Measurements from ENCODE around the gene SPINT4. TPM values are rescaled to one million over a fixed set of nuclear protein-coding genes. Genes with fewer than 3 reads are reported as not detected.
"Not testable (repeated sequence)": the region's sequence is repeated elsewhere in the genome, so short reads cannot be mapped to it uniquely, and the experiment has no call there.

The SPINT4 gene
- total RNA-seq, 1 donor from 2014 or later = not detected

DNA sequence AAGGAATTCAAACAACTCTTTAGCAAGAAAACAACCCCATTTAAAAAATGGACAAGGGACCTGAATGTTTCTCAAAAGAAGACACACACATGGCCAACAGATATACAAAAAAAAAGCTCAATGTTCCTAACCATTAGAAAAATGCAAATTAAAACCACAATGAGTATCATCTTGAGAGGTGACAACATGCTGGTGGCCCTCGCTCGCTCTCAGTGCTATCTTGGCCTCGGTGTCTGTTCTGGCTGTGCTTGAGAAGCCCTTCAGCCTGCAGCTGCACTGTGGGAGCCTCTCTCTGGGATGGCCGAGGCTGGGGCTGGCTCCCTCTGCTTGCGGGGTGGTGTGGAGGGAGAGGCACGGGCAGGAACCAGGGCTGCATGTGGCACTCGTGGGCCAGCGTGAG lies 13.4 kb downstream of the SPINT4 start:
- DNase-seq (ENCODE audit: low spot score) = no peak
- peaks cover 13% of the 10 kb centered on the region for H3K27me3 Mint-ChIP-seq (ENCODE audit: insufficient read depth)
- H3K9me3 Mint-ChIP-seq = peaks cover 24% of the 10 kb centered on the region
- H3K27ac Mint-ChIP-seq = no peak overlapping the region
- no peaks in the 10 kb centered on the region for H3K4me1 Mint-ChIP-seq (ENCODE audit: low read depth)
- no peaks in the 10 kb centered on the region for H3K36me3 Mint-ChIP-seq (ENCODE audit: low read depth)
- H3K4me3 Mint-ChIP-seq = no peak overlapping the region
- intact Hi-C loops (cut with micrococcal nuclease) = no loop called here

DNA sequence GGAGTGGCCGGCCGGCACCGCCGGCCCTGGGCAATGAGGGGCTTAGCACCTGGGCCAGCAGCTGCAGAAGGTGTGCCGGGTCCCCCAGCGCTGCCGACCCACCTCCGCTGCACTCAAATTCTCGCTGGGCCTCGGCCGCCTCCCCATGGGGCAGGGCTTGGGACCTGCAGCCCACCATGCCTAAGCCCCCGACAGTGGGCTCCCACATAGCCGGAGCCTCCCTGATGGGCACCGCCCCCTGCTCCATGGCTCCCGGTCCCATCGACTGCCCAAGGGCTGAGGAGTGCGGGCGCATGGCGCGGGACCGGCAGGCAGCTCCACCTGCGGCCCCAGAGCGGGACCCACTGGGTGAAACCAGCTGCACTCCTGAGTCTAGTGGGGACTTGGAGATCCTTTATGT lies 13.8 kb downstream of the SPINT4 start:
- H3K27ac Mint-ChIP-seq = no peak overlapping the region
- no peak overlapping the region for H3K4me3 Mint-ChIP-seq
- H3K4me1 Mint-ChIP-seq (ENCODE audit: low read depth) = no peaks in the 10 kb centered on the region
- DNase-seq (ENCODE audit: low spot score) = no peak
- H3K9me3 Mint-ChIP-seq = peaks cover 21% of the 10 kb centered on the region
- intact Hi-C loops (cut with micrococcal nuclease) = no loop called here
- H3K36me3 Mint-ChIP-seq (ENCODE audit: low read depth) = no peaks in the 10 kb centered on the region
- H3K27me3 Mint-ChIP-seq (ENCODE audit: insufficient read depth) = peaks cover 16% of the 10 kb centered on the region

DNA sequence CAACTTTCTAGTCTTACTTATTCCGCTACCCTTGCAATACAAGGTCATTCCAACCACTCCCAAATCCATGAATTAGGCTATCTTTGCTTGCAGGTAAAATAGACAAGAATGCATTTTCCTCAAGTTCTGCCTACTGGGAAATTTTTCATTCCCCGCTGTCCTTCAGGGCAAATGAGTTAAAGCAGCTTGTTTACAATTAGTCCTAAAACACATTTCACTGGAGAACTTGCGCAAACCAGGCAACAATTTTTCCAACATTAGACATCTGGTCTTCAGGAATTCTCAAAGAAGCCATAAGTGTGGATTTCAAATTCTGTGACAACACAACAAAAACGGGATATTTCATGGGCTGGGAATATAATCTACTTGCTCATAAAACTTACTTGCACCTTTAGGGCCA lies 20.4 kb downstream of the SPINT4 start:
- H3K36me3 Mint-ChIP-seq (ENCODE audit: low read depth) = no peaks in the 10 kb centered on the region
- H3K4me3 Mint-ChIP-seq = no peak overlapping the region
- no peak for DNase-seq (ENCODE audit: low spot score)
- H3K27ac Mint-ChIP-seq = no peak overlapping the region
- H3K27me3 Mint-ChIP-seq (ENCODE audit: insufficient read depth) = peaks cover 27% of the 10 kb centered on the region
- H3K9me3 Mint-ChIP-seq = no peaks in the 10 kb centered on the region
- intact Hi-C loops (cut with micrococcal nuclease) = no loop called here
- no peaks in the 10 kb centered on the region for H3K4me1 Mint-ChIP-seq (ENCODE audit: low read depth)

DNA sequence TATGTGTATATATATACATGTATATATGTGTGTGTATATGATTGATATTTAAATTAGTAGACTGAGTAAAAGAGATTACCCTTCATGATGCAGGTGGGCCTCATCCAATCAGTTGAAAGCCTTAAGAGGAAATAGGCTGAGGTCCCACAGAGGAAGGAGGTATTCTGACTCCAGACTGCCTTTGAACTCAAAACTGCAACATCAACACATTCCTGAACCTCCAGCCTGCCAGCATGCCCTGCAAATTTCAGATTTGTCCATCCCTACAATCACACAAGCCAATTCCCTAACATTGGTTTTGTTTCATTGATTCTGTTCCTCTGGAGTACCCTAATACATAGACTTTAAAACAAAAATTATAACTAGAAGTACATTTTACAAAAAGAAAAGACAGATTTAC lies 22.9 kb downstream of the SPINT4 start:
- intact Hi-C loops (cut with micrococcal nuclease) = no loop called here
- no peak for DNase-seq (ENCODE audit: low spot score)
- Mint-ChIP-seq H3K4me1 (ENCODE audit: low read depth) (no peaks in the 10 kb centered on the region), H3K36me3 (ENCODE audit: low read depth) (no peaks in the 10 kb centered on the region), H3K9me3 (no peaks in the 10 kb centered on the region), H3K27ac (no peak overlapping the region), H3K27me3 (ENCODE audit: insufficient read depth) (peaks cover 21% of the 10 kb centered on the region), H3K4me3 (no peak overlapping the region)

DNA sequence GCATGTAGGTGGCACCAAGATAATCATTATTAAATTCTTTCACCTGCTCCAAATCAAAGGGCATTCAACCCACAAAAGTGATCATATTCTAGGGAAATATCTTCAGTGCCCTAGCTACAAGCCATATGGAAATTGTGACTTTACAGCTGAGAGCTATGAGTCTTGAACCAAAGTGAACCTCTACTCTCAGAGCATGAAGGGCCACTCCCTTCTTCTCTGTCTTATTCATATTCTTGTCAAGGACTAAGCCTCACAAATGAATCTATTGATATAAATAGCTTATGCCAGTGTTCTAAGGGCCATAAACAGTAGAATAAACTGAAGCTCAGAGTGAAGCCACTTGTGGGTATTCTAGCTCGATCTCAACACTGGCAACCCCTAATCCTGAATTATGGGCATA lies 29.6 kb downstream of the SPINT4 start:
- intact Hi-C loops (cut with micrococcal nuclease) = loop anchor here (1.0 to 10.0 kb wide), 4 partner anchors 39 to 781 kb away; partner anchors contain the start of genes DNTTIP1, MATN4, RBPJL and WFDC3
- peaks cover 9% of the 10 kb centered on the region for H3K9me3 Mint-ChIP-seq

DNA sequence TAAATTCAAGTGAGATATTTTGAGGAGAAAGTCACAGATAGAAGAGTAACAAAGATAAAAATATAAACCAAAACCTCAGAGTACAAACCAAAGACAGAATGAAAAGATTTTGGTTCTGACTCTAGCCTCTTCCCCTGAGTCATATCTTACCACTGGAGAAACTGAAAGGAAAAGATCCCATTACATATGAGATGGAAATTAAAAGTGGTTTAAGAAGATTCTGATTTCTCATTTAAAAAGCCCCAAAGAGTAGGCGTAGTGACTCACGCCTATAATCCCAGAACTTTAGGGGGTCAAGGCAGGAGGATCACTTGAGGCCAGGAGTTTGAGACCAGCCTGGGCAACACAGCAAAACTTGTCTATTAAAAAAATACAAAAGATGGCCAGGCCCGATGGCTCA lies 30.6 kb downstream of the SPINT4 start:
- Mint-ChIP-seq H3K27me3 (ENCODE audit: insufficient read depth) (peaks cover 7% of the 10 kb centered on the region), H3K27ac (peak overlapping the region; percentile 85), H3K9me3 (peaks cover 9% of the 10 kb centered on the region), H3K36me3 (ENCODE audit: low read depth) (peaks cover 2% of the 10 kb centered on the region), H3K4me1 (ENCODE audit: low read depth) (peaks cover 17% of the 10 kb centered on the region), H3K4me3 (no peak overlapping the region)
- no peak for DNase-seq (ENCODE audit: low spot score)
- intact Hi-C loops (cut with micrococcal nuclease) = loop anchor here (1.0 to 10.0 kb wide), 4 partner anchors 38 to 782 kb away; partner anchors contain the start of genes DNTTIP1, MATN4, RBPJL and WFDC3

More for the DNA sequence above, 29.6 kb downstream of the SPINT4 start:
- no peak overlapping the region for H3K4me3 Mint-ChIP-seq
- peaks cover 17% of the 10 kb centered on the region for H3K4me1 Mint-ChIP-seq (ENCODE audit: low read depth)
- peaks cover 16% of the 10 kb centered on the region for H3K27me3 Mint-ChIP-seq (ENCODE audit: insufficient read depth)
- DNase-seq (ENCODE audit: low spot score) = no peak
- peaks cover 2% of the 10 kb centered on the region for H3K36me3 Mint-ChIP-seq (ENCODE audit: low read depth)
- H3K27ac Mint-ChIP-seq = peak overlapping the region; percentile 31

DNA sequence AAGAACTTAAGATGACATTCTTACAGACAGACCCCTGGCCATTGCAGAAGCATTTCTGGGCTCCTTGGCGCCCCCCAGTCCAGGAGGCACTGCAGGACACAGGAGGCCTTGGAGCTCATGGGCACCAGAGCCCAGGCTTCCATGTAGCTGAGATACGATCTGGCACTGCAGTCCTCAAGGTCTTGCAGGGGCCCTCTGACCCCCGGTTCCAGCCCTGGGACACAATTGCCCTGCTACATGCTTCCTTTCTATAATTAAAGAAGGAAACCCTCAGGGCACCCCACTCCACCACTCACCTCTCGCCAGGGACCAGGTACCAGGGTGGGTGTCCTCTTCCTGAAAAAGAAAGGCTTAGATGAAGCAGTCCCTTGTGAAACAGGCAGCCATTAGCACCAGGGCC lies 35.9 kb downstream of the SPINT4 start:
- intact Hi-C loops (cut with micrococcal nuclease) = loop anchor here (10.0 kb wide), 1 partner anchor 453 kb away; the partner anchor contains the start of genes MATN4 and RBPJL
- DNase-seq (ENCODE audit: low spot score) = no peak
- Mint-ChIP-seq H3K27me3 (ENCODE audit: insufficient read depth) (peaks cover 13% of the 10 kb centered on the region), H3K36me3 (ENCODE audit: low read depth) (no peaks in the 10 kb centered on the region), H3K4me3 (no peak overlapping the region), H3K9me3 (peaks cover 9% of the 10 kb centered on the region), H3K27ac (no peak overlapping the region), H3K4me1 (ENCODE audit: low read depth) (no peaks in the 10 kb centered on the region)

DNA sequence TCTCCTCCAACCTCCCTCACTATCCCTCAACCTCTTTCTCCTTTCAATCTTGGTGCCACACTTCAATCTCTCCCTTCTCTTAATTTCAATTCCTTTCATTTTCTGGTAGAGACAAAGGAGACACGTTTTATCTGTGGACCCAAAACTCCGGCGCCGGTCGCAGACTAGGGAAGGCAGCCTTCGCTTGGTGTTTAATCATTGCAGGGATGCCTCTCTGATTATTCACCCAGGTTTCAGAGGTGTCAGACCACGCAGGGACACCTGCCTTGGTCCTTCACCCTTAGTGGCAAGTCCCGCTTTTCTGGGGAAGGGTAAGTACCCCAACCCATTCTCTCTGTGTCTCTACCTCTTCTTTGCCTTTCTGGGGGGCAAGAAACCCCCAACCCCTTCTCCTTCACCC lies 37.8 kb downstream of the SPINT4 start:
- H3K27ac Mint-ChIP-seq; H3K4me1 Mint-ChIP-seq (ENCODE audit: low read depth); H3K4me3 Mint-ChIP-seq; DNase-seq (ENCODE audit: low spot score); H3K9me3 Mint-ChIP-seq; H3K36me3 Mint-ChIP-seq (ENCODE audit: low read depth): not testable (repeated sequence)
- intact Hi-C loops (cut with micrococcal nuclease) = loop anchor here (10.0 kb wide), 1 partner anchor 455 kb away; the partner anchor contains the start of genes MATN4 and RBPJL
- H3K27me3 Mint-ChIP-seq (ENCODE audit: insufficient read depth) = peaks cover 13% of the 10 kb centered on the region

DNA sequence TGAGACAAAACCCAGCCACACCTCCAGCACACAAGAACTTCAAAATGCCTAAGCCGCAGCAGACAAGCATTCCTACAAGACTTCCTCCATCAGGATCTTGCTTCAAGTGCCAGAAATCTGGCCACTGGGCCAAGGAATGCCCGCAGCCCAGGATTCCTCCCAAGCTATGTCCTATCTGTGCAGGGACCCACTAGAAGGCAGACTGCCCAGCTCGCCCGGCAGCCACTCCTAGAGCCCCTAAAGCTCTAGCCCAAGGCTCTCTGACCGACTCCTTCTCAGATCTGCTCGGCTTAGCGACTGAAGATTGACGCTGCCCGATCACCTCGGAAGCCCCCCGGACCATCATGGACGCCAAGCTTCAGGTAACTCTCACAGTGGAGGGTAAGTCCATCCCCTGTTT lies 39.8 kb downstream of the SPINT4 start:
- intact Hi-C loops (cut with micrococcal nuclease); H3K4me1 Mint-ChIP-seq (ENCODE audit: low read depth); H3K36me3 Mint-ChIP-seq (ENCODE audit: low read depth); DNase-seq (ENCODE audit: low spot score); H3K4me3 Mint-ChIP-seq; H3K9me3 Mint-ChIP-seq; H3K27ac Mint-ChIP-seq: not testable (repeated sequence)
- peaks cover 13% of the 10 kb centered on the region for H3K27me3 Mint-ChIP-seq (ENCODE audit: insufficient read depth)

DNA sequence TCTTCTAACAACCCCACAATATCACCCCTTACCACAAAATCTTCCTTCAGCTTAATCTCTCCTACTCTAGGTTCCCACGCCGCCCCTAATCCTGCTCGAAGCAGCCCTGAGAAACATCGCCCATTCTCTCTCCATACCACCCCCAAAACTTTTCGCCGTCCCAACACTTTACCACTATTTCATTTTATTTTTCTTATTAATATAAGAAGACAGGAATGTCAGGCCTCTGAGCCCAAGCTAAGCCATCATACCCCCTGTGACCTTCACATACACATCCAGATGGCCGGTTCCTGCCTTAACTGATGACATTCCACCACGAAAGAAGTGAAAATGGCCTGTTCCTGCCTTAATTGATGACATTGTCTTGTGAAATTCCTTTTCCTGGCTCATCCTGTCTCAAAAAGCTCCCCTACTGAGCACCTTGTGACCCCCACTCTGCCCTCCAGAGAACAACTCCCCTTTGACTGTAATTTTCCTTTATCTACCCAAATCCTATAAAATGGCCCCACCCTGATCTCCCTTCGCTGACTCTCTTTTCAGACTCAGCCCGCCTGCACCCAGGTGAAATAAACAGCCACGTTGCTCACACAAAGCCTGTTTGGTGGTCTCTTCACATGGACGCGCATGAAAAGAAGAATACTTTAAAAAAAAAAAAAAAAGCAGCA lies 42.6 kb downstream of the SPINT4 start:
- H3K4me1 Mint-ChIP-seq (ENCODE audit: low read depth); H3K9me3 Mint-ChIP-seq; H3K36me3 Mint-ChIP-seq (ENCODE audit: low read depth); DNase-seq (ENCODE audit: low spot score); intact Hi-C loops (cut with micrococcal nuclease); H3K27ac Mint-ChIP-seq; H3K4me3 Mint-ChIP-seq: not testable (repeated sequence)
- peaks cover 14% of the 10 kb centered on the region for H3K27me3 Mint-ChIP-seq (ENCODE audit: insufficient read depth)

DNA sequence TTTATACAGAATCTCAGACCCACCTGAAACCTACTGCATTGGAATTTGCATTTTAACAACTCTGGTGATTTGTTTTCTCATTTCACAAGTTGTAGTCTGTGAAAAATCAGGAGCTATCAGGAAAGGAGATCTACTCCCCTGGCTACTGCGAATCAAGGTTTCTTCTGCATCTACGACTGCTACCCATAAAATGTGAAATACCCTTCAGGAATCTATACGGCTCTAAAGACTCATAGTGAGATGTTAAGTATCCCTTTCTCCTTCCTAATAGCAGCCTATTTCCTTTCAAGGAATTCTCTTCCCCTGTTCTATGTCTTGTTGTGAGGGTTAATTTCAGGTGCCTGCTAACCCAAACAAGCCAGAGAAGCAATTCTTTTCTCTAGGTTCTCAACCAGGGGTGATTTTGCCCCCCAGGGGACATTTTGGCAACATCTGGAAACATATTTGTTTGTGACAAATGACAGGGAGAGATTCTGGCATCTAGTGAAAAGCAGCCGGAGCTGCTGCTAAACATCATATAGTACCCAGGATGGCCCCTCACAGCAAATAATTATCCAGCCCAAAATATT lies 43.2 kb downstream of the SPINT4 start:
- no peaks in the 10 kb centered on the region for H3K36me3 Mint-ChIP-seq (ENCODE audit: low read depth)
- no peak for DNase-seq (ENCODE audit: low spot score)
- no peak overlapping the region for H3K4me3 Mint-ChIP-seq
- H3K27me3 Mint-ChIP-seq (ENCODE audit: insufficient read depth) = peaks cover 14% of the 10 kb centered on the region
- no peak overlapping the region for H3K27ac Mint-ChIP-seq
- no peaks in the 10 kb centered on the region for H3K4me1 Mint-ChIP-seq (ENCODE audit: low read depth)
- intact Hi-C loops (cut with micrococcal nuclease) = no loop called here
- no peaks in the 10 kb centered on the region for H3K9me3 Mint-ChIP-seq

DNA sequence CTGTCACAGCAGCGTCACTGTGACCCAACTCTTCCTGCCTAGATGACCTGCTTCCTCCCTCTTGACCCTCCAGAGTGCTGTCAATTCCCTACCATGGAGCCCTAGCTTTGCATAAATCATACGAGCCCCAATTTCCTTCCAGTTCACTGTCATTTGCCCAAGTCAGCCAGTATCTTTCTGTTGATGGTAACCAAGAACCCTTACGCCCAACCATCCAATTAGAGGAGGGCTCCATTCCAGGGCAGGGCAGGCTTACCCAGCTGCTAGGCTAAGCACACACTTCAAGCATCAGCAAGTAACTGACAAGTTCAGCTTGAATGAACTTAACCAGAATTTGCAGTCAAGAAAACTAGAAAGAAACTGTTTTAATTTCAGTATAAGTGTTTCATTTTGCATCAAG lies 43.8 kb downstream of the SPINT4 start:
- Mint-ChIP-seq H3K4me3 (no peak overlapping the region), H3K27ac (no peak overlapping the region), H3K9me3 (no peaks in the 10 kb centered on the region), H3K36me3 (ENCODE audit: low read depth) (no peaks in the 10 kb centered on the region), H3K4me1 (ENCODE audit: low read depth) (peaks cover 4% of the 10 kb centered on the region), H3K27me3 (ENCODE audit: insufficient read depth) (peaks cover 13% of the 10 kb centered on the region)
- no peak for DNase-seq (ENCODE audit: low spot score)
- intact Hi-C loops (cut with micrococcal nuclease) = no loop called here

DNA sequence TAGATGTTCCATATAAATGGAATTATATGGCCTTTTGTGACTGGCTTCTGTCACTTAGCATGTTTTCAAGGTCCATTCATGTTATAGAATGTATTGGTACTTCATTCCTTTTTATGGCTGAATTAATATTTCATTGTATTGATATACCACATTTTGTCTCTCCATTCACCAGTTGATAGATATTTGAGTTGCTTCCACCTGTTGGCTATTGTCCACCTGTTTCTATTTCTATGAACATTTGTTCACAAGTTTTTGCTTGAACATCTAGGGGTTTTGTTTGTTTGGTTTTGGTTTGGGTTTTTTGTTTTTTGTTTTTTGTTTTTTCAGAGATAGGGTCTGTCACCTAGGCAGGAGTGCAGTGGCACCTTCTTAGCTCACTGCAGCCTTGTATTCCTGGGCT lies 46.3 kb downstream of the SPINT4 start:
- no peak overlapping the region for H3K4me3 Mint-ChIP-seq
- no peak for DNase-seq (ENCODE audit: low spot score)
- no peaks in the 10 kb centered on the region for H3K9me3 Mint-ChIP-seq
- intact Hi-C loops (cut with micrococcal nuclease) = no loop called here
- H3K4me1 Mint-ChIP-seq (ENCODE audit: low read depth) = peaks cover 6% of the 10 kb centered on the region
- peaks cover 13% of the 10 kb centered on the region for H3K27me3 Mint-ChIP-seq (ENCODE audit: insufficient read depth)
- H3K27ac Mint-ChIP-seq = no peak overlapping the region
- no peaks in the 10 kb centered on the region for H3K36me3 Mint-ChIP-seq (ENCODE audit: low read depth)
